K562 (cell line): ENCODE data around the gene GABRA4. TPM values are rescaled to one million over a fixed set of nuclear protein-coding genes. Genes with fewer than 3 reads are reported as not detected.

Experiments used
- ATAC-seq: fragments of 200-7000 bp; cut with Tn5 transposase; 3 replicates; pipeline ENCODE4 v1.9.1; 2020; ENCODE audit warnings: moderate library complexity
- BruUV-seq: library from RNA; stranded (reverse); fragments of 400-500 nt; replicated peaks from 2 replicates; lab custom pipeline; 2021; lab: Mats Ljungman, UMichigan
- CTCF ChIA-PET: fragments of 300-600 bp; formaldehyde crosslinking; extraction: SDS; loops from one replicate; lab custom pipeline; 2021; ENCODE audit warnings: low intra/inter-chr PET ratio; lab: Yijun Ruan, JAX
- POLR2A ChIA-PET: fragments of 300-600, 350-650 bp; sonication (Branson Sonifier 250); formaldehyde crosslinking; extraction: SDS; loops from one replicate; lab custom pipeline; 2021; ENCODE audit warnings: antibody characterized with exemption, inconsistent platforms; lab: Yijun Ruan, JAX
- DNase-seq, 4 experiments: peaks; one replicate each; pipeline versions ENCODE4 v3.0.0 to v3.0.0-alpha.2; 2011 to 2018; ENCODE audit warnings: low spot score in 3 of 4, mixed read lengths in 3 of 4; ENCODE audit errors: extremely low read depth in 1 of 4
- FAIRE-seq: peaks from 2 replicates; lab custom pipeline; 2011; peaks lifted over from hg19 to GRCh38; lab: Jason Lieb, UNC
- H2AFZ ChIP-seq: 2 replicates; pipeline ENCODE4 v1.6.0; 2011; ENCODE audit warnings: low read depth, low read length, control low read depth, inconsistent platforms
- H3K27ac ChIP-seq: fragments of 200-600 bp; 3 replicates; pipeline ENCODE4 v1.8.0; 2011; ENCODE audit warnings: low read depth, mild to moderate bottlenecking, control low read depth, inconsistent platforms, low read length, moderate library complexity, mixed read lengths; ENCODE audit errors: extremely low read depth
- H3K27me3 ChIP-seq, 2 experiments: fragments of 300-600 bp in 1 of 2; 2 replicates in 1 of 2; 3 replicates in 1 of 2; pipeline versions ENCODE4 v1.6.0 to v1.8.0; 2011; ENCODE audit warnings: inconsistent platforms in 2 of 2, low read length in 2 of 2, mild to moderate bottlenecking in 1 of 2, mixed read lengths in 1 of 2, moderate library complexity in 1 of 2; ENCODE audit not compliant: control insufficient read depth in 2 of 2, insufficient read depth in 2 of 2
- H3K36me3 ChIP-seq: fragments of 300-600 bp; 3 replicates; pipeline ENCODE4 v1.8.0; 2011; ENCODE audit warnings: mild to moderate bottlenecking, low read length, inconsistent platforms; ENCODE audit not compliant: control insufficient read depth, insufficient read depth
- H3K4me1 ChIP-seq, 2 experiments: fragments of 200-600 bp in 1 of 2; replicated peaks in 1 of 2; 2 replicates in 1 of 2; 3 replicates in 1 of 2; pipeline versions ENCODE4 v1.5.1 to v1.8.0; 2011; ENCODE audit warnings: inconsistent platforms in 2 of 2, low read length in 2 of 2, mild to moderate bottlenecking in 1 of 2, mixed read lengths in 1 of 2, moderate library complexity in 1 of 2; ENCODE audit not compliant: control insufficient read depth in 2 of 2, insufficient read depth in 2 of 2
- H3K4me2 ChIP-seq: 2 replicates; pipeline ENCODE4 v1.6.1; 2011; ENCODE audit warnings: low read length, control low read depth, inconsistent platforms, mixed read lengths; ENCODE audit not compliant: insufficient read depth
- H3K4me3 ChIP-seq: fragments of 200-600 bp; sonication (generic), shearing (Covaris generic); 2 replicates; pipeline ENCODE4 v1.5.1; 2016; ENCODE audit warnings: control low read depth, inconsistent platforms
- H3K79me2 ChIP-seq: fragments of 200-600 bp; 3 replicates; pipeline ENCODE4 v1.8.0; 2011; ENCODE audit warnings: low read length, inconsistent platforms; ENCODE audit not compliant: control insufficient read depth, insufficient read depth
- H3K9ac ChIP-seq, 2 experiments: 2 replicates each; pipeline versions ENCODE4 v1.6.0 to v1.6.1; 2011; ENCODE audit warnings: low read depth in 2 of 2, low read length in 2 of 2, control low read depth in 1 of 2, inconsistent platforms in 1 of 2, mild to moderate bottlenecking in 1 of 2, mixed read lengths in 1 of 2; ENCODE audit not compliant: insufficient read depth in 1 of 2
- H3K9me1 ChIP-seq: one replicate; pipeline ENCODE4 v1.6.0; 2011; ENCODE audit warnings: inconsistent platforms, mild to moderate bottlenecking, low read length, moderate library complexity; ENCODE audit not compliant: control insufficient read depth, insufficient read depth
- H3K9me3 ChIP-seq: replicated peaks from 2 replicates; pipeline ENCODE4 v1.5.1; 2011; ENCODE audit warnings: low read depth, low read length, inconsistent platforms; ENCODE audit not compliant: control insufficient read depth, insufficient read depth
- H4K20me1 ChIP-seq: replicated peaks from 2 replicates; pipeline ENCODE4 v1.6.1; 2011; ENCODE audit warnings: low read length, inconsistent platforms, mixed read lengths; ENCODE audit not compliant: control insufficient read depth, insufficient read depth
- ARHGAP35 ChIP-seq: fragments of 450-650 bp; IDR thresholded peaks from 2 replicates; pipeline ENCODE4 v1.6.1; 2018; ENCODE audit not compliant: partially characterized antibody
- BRD9 ChIP-seq: fragments of 450-650 bp; IDR thresholded peaks from 2 replicates; pipeline ENCODE4 v1.6.1; 2018; ENCODE audit warnings: low read depth; ENCODE audit not compliant: partially characterized antibody
- MITF ChIP-seq: IDR thresholded peaks from 2 replicates; pipeline ENCODE4 v1.6.1; 2014; ENCODE audit warnings: antibody characterized with exemption
- ZNF318 ChIP-seq, 2 experiments: fragments of 450-650 bp; IDR thresholded peaks; 2 replicates each; pipeline ENCODE4 v1.6.1; 2016; ENCODE audit warnings: mild to moderate bottlenecking in 2 of 2, borderline replicate concordance in 1 of 2, low read depth in 1 of 2, moderate library complexity in 1 of 2
- ZNF609 ChIP-seq: sonication (generic); formaldehyde crosslinking; IDR thresholded peaks from 2 replicates; pipeline ENCODE4 v1.8.1; 2023; ENCODE audit warnings: missing genetic modification reagents, mild to moderate bottlenecking, borderline replicate concordance
- WGBS: fragments of 100-300 bp; shearing (Covaris generic); methylation state at CpG from one replicate; pipeline ENCODE4 v1.1.6; 2016; ENCODE audit warnings: low coverage, mixed read lengths; ENCODE audit not compliant: insufficient coverage; ENCODE audit errors: missing lambda C conversion rate; 5-methylcytosine and 5-hydroxymethylcytosine counted together
- in situ Hi-C: fragments of 300-500 bp; cut with MboI; formaldehyde crosslinking; loops from 4 replicates; pipeline ENCODE4 v1.15.0; 2018; ENCODE audit warnings: inconsistent platforms, mixed read lengths
- intact Hi-C: fragments of 100-400 bp; cut with micrococcal nuclease; formaldehyde crosslinking; loops from 2 replicates; pipeline ENCODE4 v1.14.2; 2022
- polyA plus RNA-seq, 8 experiments: library from polyadenylated mRNA; depleted of rRNA in 4 of 8; stranded (reverse) in 5 of 8; unstranded in 3 of 8; fragments of >200 nt; fragmentation: Nextera tagmentation in 2 of 8; fragmentation: Illumina TruSeq in 1 of 8; extraction: Ambion mirVana in 2 of 8; extraction: Trizol in 1 of 8; gene quantifications; 2 replicates each; pipeline versions ENCODE4 v1.2.1 to v1.2.3, GENCODE V29; 2011 to 2014; ENCODE audit warnings: inconsistent platforms in 1 of 8, missing spikeins in 1 of 8
- total RNA-seq, 7 experiments: library from RNA; depleted of rRNA in 6 of 7; stranded (reverse); fragments of >200 nt in 6 of 7; fragmentation: Illumina TruSeq in 2 of 7; extraction: Trizol in 2 of 7; gene quantifications; 2 replicates each; pipeline versions ENCODE4 v1.2.1 to v1.2.3, GENCODE V29; 2011 to 2021; ENCODE audit warnings: low replicate concordance in 1 of 7
- TF ChIP-seq, protein P1 (sequence below): sonication (generic); formaldehyde crosslinking; IDR thresholded peaks from 2 replicates; pipeline ENCODE4 v1.8.0; 2022; ENCODE audit warnings: missing genetic modification reagents, mild to moderate bottlenecking, borderline replicate concordance

The GABRA4 gene
- total and polyA plus RNA-seq, 9 of the 15 experiments (the other 6 are each of a cell fraction or from before 2014, with no cell fraction given): not detected

GRCh38 chr4:46890056-46890455 is 103.3 kb downstream of the GABRA4 start:
- in situ Hi-C loops (no loop called here), intact Hi-C loops (no loop called here)
- WGBS: 4% methylated on average over 2 of the region's 2 CpGs
- no TSS peak for BruUV-seq
- H3K27me3 ChIP-seq: no peaks in the 10 kb centered on the region
- ChIA-PET CTCF (no interaction called here), POLR2A (no interaction called here)
- no peak overlapping the region for H2AFZ ChIP-seq
- no peak overlapping the region for H3K9ac ChIP-seq
- no peaks in the 10 kb centered on the region for H3K4me1 ChIP-seq
- H3K27ac ChIP-seq: no peak overlapping the region
- DNase-seq: no peak
- no peak for ATAC-seq
- FAIRE-seq: no peak
- H3K9me3 ChIP-seq: no peaks in the 10 kb centered on the region
- no peaks in the 10 kb centered on the region for H4K20me1 ChIP-seq
- no peaks in the 10 kb centered on the region for H3K9me1 ChIP-seq
- no peaks in the 10 kb centered on the region for H3K79me2 ChIP-seq
- no peak overlapping the region for H3K4me2 ChIP-seq
- no peaks in the 10 kb centered on the region for H3K36me3 ChIP-seq
- H3K4me3 ChIP-seq: no peak overlapping the region
- TF ChIP-seq, protein P1, sequence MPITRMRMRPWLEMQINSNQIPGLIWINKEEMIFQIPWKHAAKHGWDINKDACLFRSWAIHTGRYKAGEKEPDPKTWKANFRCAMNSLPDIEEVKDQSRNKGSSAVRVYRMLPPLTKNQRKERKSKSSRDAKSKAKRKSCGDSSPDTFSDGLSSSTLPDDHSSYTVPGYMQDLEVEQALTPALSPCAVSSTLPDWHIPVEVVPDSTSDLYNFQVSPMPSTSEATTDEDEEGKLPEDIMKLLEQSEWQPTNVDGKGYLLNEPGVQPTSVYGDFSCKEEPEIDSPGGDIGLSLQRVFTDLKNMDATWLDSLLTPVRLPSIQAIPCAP (CRISPR knock-in tag): no peak
- TF ChIP-seq ZNF318 (IDR thresholded peaks at IDR 0.05; ENCODE audit: borderline replicate concordance in 1 of 2, low read depth in 1 of 2) (no peak), ZNF609 (CRISPR knock-in tag) (no peak), ARHGAP35 (no peak), MITF (no peak), BRD9 (no peak)
